Measurements from ENCODE around the gene IFNE.
"Not testable (repeated sequence)": the region's sequence is repeated elsewhere in the genome, so short reads cannot be mapped to it uniquely, and the experiment has no call there.

- not testable (repeated sequence) for TF ChIP-seq CTCF (IDR thresholded peaks at IDR 0.05 in 2 of 3, conservative IDR thresholded peaks at IDR 0.05 in 1 of 3; ENCODE audit: insufficient read depth in 2 of 3, low read depth in 1 of 3, low read length in 3 of 3); ZNF24 (IDR thresholded peaks at IDR 0.05); ATF3 (IDR thresholded peaks at IDR 0.05); ATF3 (CRISPR knock-in tag; conservative IDR thresholded peaks at IDR 0.05); ZNF3 (CRISPR knock-in tag; IDR thresholded peaks at IDR 0.05); NUFIP1 (IDR thresholded peaks at IDR 0.05; ENCODE audit: partially characterized antibody); E4F1 (CRISPR knock-in tag; IDR thresholded peaks at IDR 0.05; ENCODE audit: borderline replicate concordance)
These were observed 32.8 kb downstream of the IFNE start for GRCh38 chr9:21449312-21449711.

Data from K562 (cell line).